ENCODE data around the gene SLC5A10. TPM values are rescaled to one million over a fixed set of nuclear protein-coding genes. Genes with fewer than 3 reads are reported as not detected.

SLC5A10 gene
- polyA plus RNA-seq, 1 of the 3 experiments (the other 2 are of a cell fraction), result not detected

- no peak for TF ChIP-seq NFIC (IDR thresholded peaks at IDR 0.05; ENCODE audit: borderline replicate concordance)
- no peak for TF ChIP-seq FOXJ3 (CRISPR knock-in tag; IDR thresholded peaks at IDR 0.05)
- no peak for TF ChIP-seq EZH2phosphoT487 (IDR thresholded peaks at IDR 0.05; ENCODE audit: borderline replicate concordance, low read depth)
- no peak for TF ChIP-seq MXI1 (IDR thresholded peaks at IDR 0.05; ENCODE audit: low read depth, low read length)
- TF ChIP-seq RAD21 (IDR thresholded peaks at IDR 0.05; ENCODE audit: low read length), result no peak
- no peak for TF ChIP-seq RFX5 (IDR thresholded peaks at IDR 0.05; ENCODE audit: low read length)
- no peak for TF ChIP-seq MEF2A (IDR thresholded peaks at IDR 0.05; ENCODE audit: borderline replicate concordance, low read depth)
- no peak for TF ChIP-seq USF1 (IDR thresholded peaks at IDR 0.05; ENCODE audit: borderline replicate concordance, low read depth)
- TF ChIP-seq FOXM1 (IDR thresholded peaks at IDR 0.05; ENCODE audit: low read depth), result no peak
- TF ChIP-seq POLR2AphosphoS5 (IDR thresholded peaks at IDR 0.05; ENCODE audit: low read depth, low read length), result no peak
- TF ChIP-seq TEAD4 (IDR thresholded peaks at IDR 0.05; ENCODE audit: borderline replicate concordance, insufficient read depth), result no peak
- TF ChIP-seq GATA2 (CRISPR knock-in tag; IDR thresholded peaks at IDR 0.05), result no peak
- TF ChIP-seq SIN3A (IDR thresholded peaks at IDR 0.05; ENCODE audit: borderline replicate concordance, low read depth, low read length), result no peak
- no peak for TF ChIP-seq YY1 (IDR thresholded peaks at IDR 0.05; ENCODE audit: low read depth)
- no peak for TF ChIP-seq SMC3 (IDR thresholded peaks at IDR 0.05; ENCODE audit: low read depth, low read length)
Observed at GRCh38 chr17:18944646-18945045, 7.3 kb upstream of the SLC5A10 start.

GRCh38 chr17:18946536-18946935, 5.4 kb upstream of the SLC5A10 start:
- Histone ChIP-seq H3K9me3 (no peaks in the 10 kb centered on the region), H3F3A (replicated peaks; ENCODE audit: insufficient read depth) (no peaks in the 10 kb centered on the region), H4K20me1 (ENCODE audit: insufficient read depth) (no peaks in the 10 kb centered on the region), H3K4me2 (no peak overlapping the region), H3K27me3 (ENCODE audit: insufficient read depth) (no peaks in the 10 kb centered on the region; the same call in 1 of the 2 replicates), H3K4me1 (ENCODE audit: control insufficient read depth in 1 of 2, insufficient read depth in 2 of 2, low read depth in 1 of 2, low read length in 1 of 2) (peaks cover 0 to 8% of the 10 kb centered on the region in 2 experiments; a peak in 1 of 4 replicates), H3K9me2 (no peaks in the 10 kb centered on the region), H3K27ac (ENCODE audit: low read depth in 2 of 2, low read length in 1 of 2) (no peak overlapping the region), H3K9ac (no peak overlapping the region), H3K79me2 (ENCODE audit: insufficient read depth) (no peaks in the 10 kb centered on the region), H2AFZ (ENCODE audit: low read depth) (no peak overlapping the region), H3K36me3 (replicated peaks in 1 of 2; ENCODE audit: control insufficient read depth in 1 of 2, insufficient read depth in 2 of 2, low read length in 1 of 2) (no peaks in the 10 kb centered on the region), H3K4me3 (ENCODE audit: low read depth in 2 of 2, low read length in 1 of 2) (no peak overlapping the region)
- no peak for DNase-seq
- WGBS (ENCODE audit: low lambda C conversion rate), result 23% methylated on average over 2 of the region's 2 CpGs
- ChIA-PET CTCF (no interaction called here), POLR2A (no interaction called here)
- TF ChIP-seq GATA2 (CRISPR knock-in tag; IDR thresholded peaks at IDR 0.05) (no peak), EZH2phosphoT487 (IDR thresholded peaks at IDR 0.05; ENCODE audit: borderline replicate concordance, low read depth) (no peak), POLR2AphosphoS5 (IDR thresholded peaks at IDR 0.05; ENCODE audit: low read depth, low read length) (no peak), EP300 (IDR thresholded peaks at IDR 0.05; ENCODE audit: borderline replicate concordance in 1 of 2, low read depth in 1 of 2, low read length in 1 of 2) (no peak), SMC3 (IDR thresholded peaks at IDR 0.05; ENCODE audit: low read depth, low read length) (no peak), TAF1 (IDR thresholded peaks at IDR 0.05; ENCODE audit: borderline replicate concordance, low read depth, low read length) (no peak), NFIC (IDR thresholded peaks at IDR 0.05; ENCODE audit: borderline replicate concordance) (no peak), CHD2 (IDR thresholded peaks at IDR 0.05; ENCODE audit: low read length, partially characterized antibody) (no peak)

More at GRCh38 chr17:18944646-18945045, 7.3 kb upstream of the SLC5A10 start:
- H3K9me3 ChIP-seq, result no peaks in the 10 kb centered on the region
- DNase-seq, result no peak
- WGBS (ENCODE audit: low lambda C conversion rate), result 53% methylated on average over 5 of the region's 5 CpGs
- H3K36me3 ChIP-seq (replicated peaks in 1 of 2; ENCODE audit: control insufficient read depth in 1 of 2, insufficient read depth in 2 of 2, low read length in 1 of 2), result no peaks in the 10 kb centered on the region
- no peak overlapping the region for H3K27ac ChIP-seq (ENCODE audit: low read depth in 2 of 2, low read length in 1 of 2)
- H3K79me2 ChIP-seq (ENCODE audit: insufficient read depth), result no peaks in the 10 kb centered on the region
- peaks cover 0 to 5% of the 10 kb centered on the region in 2 experiments; a peak in 1 of 4 replicates for H3K4me1 ChIP-seq (ENCODE audit: control insufficient read depth in 1 of 2, insufficient read depth in 2 of 2, low read depth in 1 of 2, low read length in 1 of 2)
- no peak overlapping the region for H3K9ac ChIP-seq
- no peak overlapping the region for H3K4me2 ChIP-seq
- no peaks in the 10 kb centered on the region; the same call in 1 of the 2 replicates for H3K27me3 ChIP-seq (ENCODE audit: insufficient read depth)
- no peaks in the 10 kb centered on the region for H3F3A ChIP-seq (replicated peaks; ENCODE audit: insufficient read depth)
- ChIA-PET CTCF (interaction anchor here (1.7 kb wide), 1 partner anchor 16 kb away, joined by 11 read pairs; no protein-coding TSS in a partner anchor), POLR2A (no interaction called here)
- H2AFZ ChIP-seq (ENCODE audit: low read depth), result no peak overlapping the region
- no peaks in the 10 kb centered on the region for H4K20me1 ChIP-seq (ENCODE audit: insufficient read depth)
- no peaks in the 10 kb centered on the region for H3K9me2 ChIP-seq
- no peak overlapping the region for H3K4me3 ChIP-seq (ENCODE audit: low read depth in 2 of 2, low read length in 1 of 2)
